Measurements from ENCODE around the gene GRID2. TPM values are rescaled to one million over a fixed set of nuclear protein-coding genes. Genes with fewer than 3 reads are reported as not detected.
"Not testable (repeated sequence)": the region's sequence is repeated elsewhere in the genome, so short reads cannot be mapped to it uniquely, and the experiment has no call there.

GRID2 gene
- total RNA-seq, 1 donor from 2014 or later = not detected

GRCh38 chr4:92450694-92451093 lies 146.9 kb downstream of the GRID2 start:
- H3K4me3 ChIP-seq = no peak overlapping the region
- DNase-seq (ENCODE audit: extremely low spot score in 2 of 2) = no peak
- no peak overlapping the region for H3K27ac ChIP-seq

GRCh38 chr4:92451782-92452181 lies 148.0 kb downstream of the GRID2 start:
- H3K27ac ChIP-seq = no peak overlapping the region
- no peak overlapping the region for H3K4me3 ChIP-seq
- intact Hi-C loops (cut with DNase I) = no loop called here
- no peaks in the 10 kb centered on the region for H3K36me3 ChIP-seq
- DNase-seq (ENCODE audit: extremely low spot score in 2 of 2) = no peak
- TF ChIP-seq POLR2A (IDR thresholded peaks at IDR 0.05) (no peak), CTCF (IDR thresholded peaks at IDR 0.05) (no peak), POLR2AphosphoS5 (IDR thresholded peaks at IDR 0.05; ENCODE audit: insufficient read depth in 1 of 2, low read depth in 1 of 2) (no peak)
- H3K4me1 ChIP-seq = no peaks in the 10 kb centered on the region
- no peaks in the 10 kb centered on the region for H3K27me3 ChIP-seq
- H3K9me3 ChIP-seq = no peaks in the 10 kb centered on the region

More at GRCh38 chr4:92450694-92451093, 146.9 kb downstream of the GRID2 start:
- TF ChIP-seq CTCF (IDR thresholded peaks at IDR 0.05) (no peak), POLR2A (IDR thresholded peaks at IDR 0.05) (no peak), POLR2AphosphoS5 (IDR thresholded peaks at IDR 0.05; ENCODE audit: insufficient read depth in 1 of 2, low read depth in 1 of 2) (no peak)
- intact Hi-C loops (cut with DNase I) = no loop called here
- Histone ChIP-seq H3K9me3 (no peaks in the 10 kb centered on the region), H3K36me3 (no peaks in the 10 kb centered on the region), H3K4me1 (no peaks in the 10 kb centered on the region), H3K27me3 (no peaks in the 10 kb centered on the region)

- H3K4me3 ChIP-seq; H3K9me3 ChIP-seq; H3K4me1 ChIP-seq; intact Hi-C loops (cut with DNase I); H3K27me3 ChIP-seq; DNase-seq (ENCODE audit: extremely low spot score in 2 of 2); H3K36me3 ChIP-seq; H3K27ac ChIP-seq: not testable (repeated sequence)
These were observed 148.6 kb downstream of the GRID2 start for GRCh38 chr4:92452383-92452782.

GRCh38 chr4:92455329-92455839 lies 151.6 kb downstream of the GRID2 start:
- Histone ChIP-seq H3K4me1 (no peaks in the 10 kb centered on the region), H3K36me3 (no peaks in the 10 kb centered on the region), H3K9me3 (no peaks in the 10 kb centered on the region), H3K4me3 (no peak overlapping the region), H3K27me3 (no peaks in the 10 kb centered on the region), H3K27ac (no peak overlapping the region)
- no peak for DNase-seq (ENCODE audit: extremely low spot score in 2 of 2)
- intact Hi-C loops (cut with DNase I) = no loop called here
- TF ChIP-seq POLR2AphosphoS5 (IDR thresholded peaks at IDR 0.05; ENCODE audit: insufficient read depth in 1 of 2, low read depth in 1 of 2) = no peak
- no peak for TF ChIP-seq CTCF (IDR thresholded peaks at IDR 0.05)
- no peak for TF ChIP-seq POLR2A (IDR thresholded peaks at IDR 0.05)

GRCh38 chr4:92455951-92456350 lies 152.2 kb downstream of the GRID2 start:
- Histone ChIP-seq H3K4me3 (no peak overlapping the region), H3K9me3 (no peaks in the 10 kb centered on the region), H3K27ac (no peak overlapping the region), H3K4me1 (no peaks in the 10 kb centered on the region), H3K36me3 (no peaks in the 10 kb centered on the region), H3K27me3 (no peaks in the 10 kb centered on the region)
- DNase-seq (ENCODE audit: extremely low spot score in 2 of 2) = no peak
- TF ChIP-seq POLR2A (IDR thresholded peaks at IDR 0.05) = no peak
- no peak for TF ChIP-seq POLR2AphosphoS5 (IDR thresholded peaks at IDR 0.05; ENCODE audit: insufficient read depth in 1 of 2, low read depth in 1 of 2)
- no peak for TF ChIP-seq CTCF (IDR thresholded peaks at IDR 0.05)
- intact Hi-C loops (cut with DNase I) = no loop called here
